HG03575 (cell line): ENCODE data around the gene PPP1R14B.

Experiments
- ATAC-seq: cut with Tn5 transposase; IDR thresholded peaks from one replicate; pipeline ENCODE4 v1.9.1; 2021; ENCODE audit not compliant: unreplicated experiment, insufficient number of reproducible peaks, low FRiP score; ENCODE audit errors: extremely low read depth

The PPP1R14B gene

GRCh38 chr11:64203421-64204079 is 43.2 kb downstream of the PPP1R14B start:
- no peak for ATAC-seq

- no peak for ATAC-seq
Measured at GRCh38 chr11:64202992-64203391, 43.8 kb downstream of the PPP1R14B start.

- no peak for ATAC-seq
Measured at GRCh38 chr11:64201543-64201942, 45.2 kb downstream of the PPP1R14B start.

- ATAC-seq = no peak
Measured at GRCh38 chr11:64198511-64198910, 48.2 kb downstream of the PPP1R14B start.

GRCh38 chr11:64196626-64197025 is 50.1 kb downstream of the PPP1R14B start:
- no peak for ATAC-seq
